NCI-H1048 (cell line): ENCODE results near the gene IQGAP1.
"Not testable (repeated sequence)": the region's sequence is repeated elsewhere in the genome, so short reads cannot be mapped to it uniquely, and the experiment has no call there.

Source experiments
- DNase-seq: peaks from one replicate; lab custom pipeline; 2025; lab: John Stamatoyannopoulos, UW

Gene IQGAP1

GRCh38 chr15:90387534-90388461 is at the start of gene IQGAP1:
Gene IQGAP1, plus strand, starts transcription at chr15:90388242. Its CDS starts 100 bp downstream, at chr15:90388342.
- peak; percentile 93 for DNase-seq

GRCh38 chr15:90338532-90338931 is 49.5 kb upstream of the IQGAP1 start:
- no peak for DNase-seq

GRCh38 chr15:90340345-90340744 is 47.7 kb upstream of the IQGAP1 start:
- no peak for DNase-seq

- no peak for DNase-seq
These were observed 44.7 kb upstream of the IQGAP1 start for GRCh38 chr15:90343302-90343790.

GRCh38 chr15:90344662-90345061 is 43.4 kb upstream of the IQGAP1 start:
- no peak for DNase-seq

- no peak for DNase-seq
These were observed 42.2 kb upstream of the IQGAP1 start for GRCh38 chr15:90345857-90346256.

- not testable (repeated sequence) for DNase-seq
These were observed 40.5 kb upstream of the IQGAP1 start for GRCh38 chr15:90347431-90348065.

- no peak for DNase-seq
These were observed 39.6 kb upstream of the IQGAP1 start for GRCh38 chr15:90348456-90348855.

- DNase-seq, result no peak
These were observed 39.0 kb upstream of the IQGAP1 start for GRCh38 chr15:90349072-90349471.

- DNase-seq, result no peak
These were observed 38.2 kb upstream of the IQGAP1 start for GRCh38 chr15:90349821-90350220.

- no peak for DNase-seq
These were observed 36.4 kb upstream of the IQGAP1 start for GRCh38 chr15:90351479-90352106.

- DNase-seq, result peak; percentile 87
These were observed 35.7 kb upstream of the IQGAP1 start, which contains the start of gene ZNF774 for GRCh38 chr15:90352107-90352893. Gene ZNF774, plus strand, starts transcription at chr15:90352284. Its CDS starts 2,377 bp downstream, at chr15:90354661.

GRCh38 chr15:90354986-90355385 is 33.1 kb upstream of the IQGAP1 start:
- no peak for DNase-seq

GRCh38 chr15:90358124-90359033 is 29.7 kb upstream of the IQGAP1 start:
- DNase-seq, result no peak

GRCh38 chr15:90360746-90361145 is 27.3 kb upstream of the IQGAP1 start:
- no peak for DNase-seq

GRCh38 chr15:90362936-90363212 is 25.2 kb upstream of the IQGAP1 start:
- DNase-seq, result no peak

GRCh38 chr15:90364251-90364650 is 23.8 kb upstream of the IQGAP1 start:
- DNase-seq, result no peak

GRCh38 chr15:90365414-90366055 is 22.5 kb upstream of the IQGAP1 start:
- no peak for DNase-seq

- DNase-seq, result no peak
These were observed 20.5 kb upstream of the IQGAP1 start for GRCh38 chr15:90367576-90367975.

GRCh38 chr15:90375071-90375470 is 13.0 kb upstream of the IQGAP1 start:
- DNase-seq, result no peak
